ENCODE data around the gene DHX9. TPM values are rescaled to one million over a fixed set of nuclear protein-coding genes. Genes with fewer than 3 reads are reported as not detected.
"Not testable (repeated sequence)": the region's sequence is repeated elsewhere in the genome, so short reads cannot be mapped to it uniquely, and the experiment has no call there.

The DHX9 gene
- total RNA-seq, 1 donor = 107 TPM

- DNase-seq (ENCODE audit: insufficient read length, low spot score, missing footprints) = no peak
- Histone ChIP-seq H3K36me3 (ENCODE audit: insufficient read depth, low read length) (peaks cover 38% of the 10 kb centered on the region), H3K79me2 (ENCODE audit: insufficient read depth, low read length) (no peaks in the 10 kb centered on the region), H3K9me3 (ENCODE audit: low read depth, low read length) (no peaks in the 10 kb centered on the region), H2AFZ (ENCODE audit: low read length) (no peak overlapping the region), H3K4me3 (ENCODE audit: insufficient read depth, low read length) (no peak overlapping the region), H3K27me3 (ENCODE audit: insufficient read depth, low read length) (no peaks in the 10 kb centered on the region), H3K4me2 (ENCODE audit: insufficient read depth, low read length) (no peak overlapping the region), H3K4me1 (ENCODE audit: insufficient read depth, low read length) (peaks cover 3% of the 10 kb centered on the region), H3K27ac (ENCODE audit: low read depth, low read length) (no peak overlapping the region), H4K20me1 (ENCODE audit: insufficient read depth, low read length) (peaks cover 6% of the 10 kb centered on the region)
- TF ChIP-seq, protein P1, sequence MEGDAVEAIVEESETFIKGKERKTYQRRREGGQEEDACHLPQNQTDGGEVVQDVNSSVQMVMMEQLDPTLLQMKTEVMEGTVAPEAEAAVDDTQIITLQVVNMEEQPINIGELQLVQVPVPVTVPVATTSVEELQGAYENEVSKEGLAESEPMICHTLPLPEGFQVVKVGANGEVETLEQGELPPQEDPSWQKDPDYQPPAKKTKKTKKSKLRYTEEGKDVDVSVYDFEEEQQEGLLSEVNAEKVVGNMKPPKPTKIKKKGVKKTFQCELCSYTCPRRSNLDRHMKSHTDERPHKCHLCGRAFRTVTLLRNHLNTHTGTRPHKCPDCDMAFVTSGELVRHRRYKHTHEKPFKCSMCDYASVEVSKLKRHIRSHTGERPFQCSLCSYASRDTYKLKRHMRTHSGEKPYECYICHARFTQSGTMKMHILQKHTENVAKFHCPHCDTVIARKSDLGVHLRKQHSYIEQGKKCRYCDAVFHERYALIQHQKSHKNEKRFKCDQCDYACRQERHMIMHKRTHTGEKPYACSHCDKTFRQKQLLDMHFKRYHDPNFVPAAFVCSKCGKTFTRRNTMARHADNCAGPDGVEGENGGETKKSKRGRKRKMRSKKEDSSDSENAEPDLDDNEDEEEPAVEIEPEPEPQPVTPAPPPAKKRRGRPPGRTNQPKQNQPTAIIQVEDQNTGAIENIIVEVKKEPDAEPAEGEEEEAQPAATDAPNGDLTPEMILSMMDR (IDR thresholded peaks at IDR 0.05; ENCODE audit: extremely low read depth, low read depth, low read length) = no peak
These were observed 50.9 kb downstream of the DHX9 start for GRCh38 chr1:182889997-182890396.

DNA sequence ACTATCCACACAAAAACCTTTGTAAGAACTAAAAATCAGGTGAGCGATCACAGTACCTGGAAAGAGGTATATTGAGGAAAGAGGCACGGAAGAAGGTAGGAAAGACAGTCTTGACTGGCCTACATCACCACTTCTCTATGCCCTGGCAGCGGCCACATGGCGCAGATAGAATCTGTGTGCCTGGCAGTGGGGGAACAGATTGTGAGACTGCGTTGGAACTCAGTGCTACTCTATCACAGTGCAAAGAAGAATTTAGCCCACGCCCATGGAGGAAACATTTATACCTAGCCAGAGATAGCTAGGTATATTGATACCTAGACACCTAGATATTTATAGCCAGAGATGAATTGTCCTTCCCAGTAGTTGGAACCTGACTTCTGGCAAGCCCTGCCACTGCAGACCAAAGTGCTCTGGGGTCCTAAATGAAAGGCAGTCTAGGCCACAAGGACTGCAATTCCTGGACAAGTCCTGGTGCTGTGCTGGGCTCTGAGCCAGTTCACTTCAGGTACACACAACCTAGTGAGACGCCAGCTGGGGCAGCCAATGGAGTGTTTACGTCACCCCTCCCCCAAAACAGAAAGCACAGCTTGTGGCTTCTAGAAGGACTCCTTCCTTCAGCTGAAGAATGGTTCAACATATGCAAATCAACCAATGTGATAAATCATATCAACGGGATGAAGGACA is 51.9 kb downstream of the DHX9 start:
- Histone ChIP-seq H2AFZ (ENCODE audit: low read length) (no peak overlapping the region), H3K36me3 (ENCODE audit: insufficient read depth, low read length) (peaks cover 28% of the 10 kb centered on the region), H4K20me1 (ENCODE audit: insufficient read depth, low read length) (no peaks in the 10 kb centered on the region), H3K4me1 (ENCODE audit: insufficient read depth, low read length) (peaks cover 3% of the 10 kb centered on the region), H3K27me3 (ENCODE audit: insufficient read depth, low read length) (no peaks in the 10 kb centered on the region), H3K4me3 (ENCODE audit: insufficient read depth, low read length) (no peak overlapping the region), H3K79me2 (ENCODE audit: insufficient read depth, low read length) (no peaks in the 10 kb centered on the region), H3K4me2 (ENCODE audit: insufficient read depth, low read length) (no peak overlapping the region), H3K9me3 (ENCODE audit: low read depth, low read length) (no peaks in the 10 kb centered on the region), H3K27ac (ENCODE audit: low read depth, low read length) (no peak overlapping the region)
- no peak for DNase-seq (ENCODE audit: insufficient read length, low spot score, missing footprints)
- TF ChIP-seq, protein P1 (IDR thresholded peaks at IDR 0.05; ENCODE audit: extremely low read depth, low read depth, low read length) = no peak

DNA sequence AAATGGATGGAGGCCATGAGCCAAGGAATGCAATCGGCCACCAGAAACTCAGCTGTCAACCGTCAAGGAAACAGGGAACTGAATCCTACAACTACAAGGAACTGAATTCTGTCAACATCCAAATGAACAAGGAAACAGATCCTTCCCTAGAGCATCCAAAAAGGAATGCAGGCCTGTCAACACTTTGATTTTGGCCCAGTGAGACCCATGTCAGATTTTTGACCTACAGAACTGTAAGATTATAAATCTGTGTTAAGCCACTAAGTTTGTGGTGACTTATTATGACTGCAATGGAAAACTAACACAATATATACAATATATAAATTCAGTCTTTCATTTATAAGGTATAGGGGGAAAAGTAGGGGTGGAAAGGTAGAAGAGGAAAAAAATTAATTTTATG is 58.5 kb downstream of the DHX9 start:
- TF ChIP-seq, protein P1 (IDR thresholded peaks at IDR 0.05; ENCODE audit: extremely low read depth, low read depth, low read length) = no peak
- H3K79me2 ChIP-seq (ENCODE audit: insufficient read depth, low read length) = no peaks in the 10 kb centered on the region
- H3K27ac ChIP-seq (ENCODE audit: low read depth, low read length) = no peak overlapping the region
- no peaks in the 10 kb centered on the region for H3K36me3 ChIP-seq (ENCODE audit: insufficient read depth, low read length)
- no peaks in the 10 kb centered on the region for H3K27me3 ChIP-seq (ENCODE audit: insufficient read depth, low read length)
- H3K4me1 ChIP-seq (ENCODE audit: insufficient read depth, low read length) = no peaks in the 10 kb centered on the region
- no peak overlapping the region for H2AFZ ChIP-seq (ENCODE audit: low read length)
- H3K4me3 ChIP-seq (ENCODE audit: insufficient read depth, low read length) = no peak overlapping the region
- DNase-seq (ENCODE audit: insufficient read length, low spot score, missing footprints) = peak; percentile 29
- H3K4me2 ChIP-seq (ENCODE audit: insufficient read depth, low read length) = no peak overlapping the region
- H3K9me3 ChIP-seq (ENCODE audit: low read depth, low read length) = no peaks in the 10 kb centered on the region
- H4K20me1 ChIP-seq (ENCODE audit: insufficient read depth, low read length) = no peaks in the 10 kb centered on the region

- H3K36me3 ChIP-seq (ENCODE audit: insufficient read depth, low read length); H4K20me1 ChIP-seq (ENCODE audit: insufficient read depth, low read length); H3K27ac ChIP-seq (ENCODE audit: low read depth, low read length); H3K9me3 ChIP-seq (ENCODE audit: low read depth, low read length); H3K4me1 ChIP-seq (ENCODE audit: insufficient read depth, low read length); H3K27me3 ChIP-seq (ENCODE audit: insufficient read depth, low read length); H3K4me2 ChIP-seq (ENCODE audit: insufficient read depth, low read length); H3K4me3 ChIP-seq (ENCODE audit: insufficient read depth, low read length); DNase-seq (ENCODE audit: insufficient read length, low spot score, missing footprints); H3K79me2 ChIP-seq (ENCODE audit: insufficient read depth, low read length); H2AFZ ChIP-seq (ENCODE audit: low read length): not testable (repeated sequence)
These were observed 62.8 kb downstream of the DHX9 start for GRCh38 chr1:182901946-182902345.
